ENCODE results near the gene EMILIN1. TPM values are rescaled to one million over a fixed set of nuclear protein-coding genes. Genes with fewer than 3 reads are reported as not detected.

The EMILIN1 gene
- polyA plus RNA-seq, 3 donors: 9.5 to 57.4 (median 33.6) TPM

DNA sequence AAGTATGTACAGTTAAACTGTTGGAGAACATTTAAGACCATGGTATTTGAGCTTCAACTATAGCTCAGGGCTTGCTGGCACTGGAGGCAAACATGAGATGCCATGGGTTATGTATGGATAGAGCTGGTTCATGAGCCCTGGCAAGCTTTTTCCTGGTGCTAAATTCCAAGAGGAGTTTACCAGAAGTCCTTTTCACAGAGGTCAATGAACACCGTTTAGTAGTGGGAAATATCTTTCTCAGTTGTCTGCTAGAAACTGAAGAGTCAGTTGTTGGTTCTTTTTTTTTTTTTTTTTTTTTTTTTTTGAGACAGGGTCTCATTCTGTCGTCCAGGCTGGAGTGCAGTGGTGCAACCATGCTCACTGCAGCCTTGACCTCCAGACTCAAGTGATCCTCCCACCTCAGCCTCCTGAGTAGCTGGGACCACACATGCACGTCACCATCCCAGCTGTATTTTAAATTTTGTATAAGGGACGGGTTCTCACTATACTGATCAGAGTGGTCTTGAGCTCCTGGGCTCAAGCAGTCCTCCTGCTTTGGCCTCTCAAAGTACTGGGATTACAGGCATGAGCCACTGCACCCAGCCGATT lies 9.5 kb downstream of the EMILIN1 start:
- 83 to 90% (median 89%) methylated on average over 5 of the region's 5 CpGs for WGBS, 3 donors

DNA sequence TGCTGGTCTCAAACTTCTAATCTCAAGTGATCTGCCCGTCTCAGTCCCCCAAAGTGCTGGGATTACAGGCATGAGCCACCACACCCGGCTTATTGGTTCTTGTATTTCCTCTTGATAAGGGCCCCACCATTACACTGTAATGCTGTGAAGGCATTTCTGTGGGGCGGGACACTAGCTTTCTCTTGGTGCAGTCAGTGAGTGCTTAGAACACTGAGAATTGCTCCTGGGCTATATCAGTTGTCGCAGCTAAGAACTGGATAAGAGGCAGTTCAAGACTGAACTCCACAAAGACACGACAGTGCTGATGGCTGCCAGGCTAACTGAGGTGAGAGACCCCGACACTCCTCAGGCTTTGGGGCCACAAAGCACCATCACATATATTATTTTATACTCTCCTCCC lies 10.2 kb downstream of the EMILIN1 start:
- H3K27ac ChIP-seq (ENCODE audit: low read depth, low read length): no peak overlapping the region
- WGBS, 3 donors: 90 to 94% (median 92%) methylated on average over 6 of the region's 6 CpGs

More for the DNA sequence above, 9.5 kb downstream of the EMILIN1 start:
- no peak overlapping the region for H3K27ac ChIP-seq (ENCODE audit: low read depth, low read length)

DNA sequence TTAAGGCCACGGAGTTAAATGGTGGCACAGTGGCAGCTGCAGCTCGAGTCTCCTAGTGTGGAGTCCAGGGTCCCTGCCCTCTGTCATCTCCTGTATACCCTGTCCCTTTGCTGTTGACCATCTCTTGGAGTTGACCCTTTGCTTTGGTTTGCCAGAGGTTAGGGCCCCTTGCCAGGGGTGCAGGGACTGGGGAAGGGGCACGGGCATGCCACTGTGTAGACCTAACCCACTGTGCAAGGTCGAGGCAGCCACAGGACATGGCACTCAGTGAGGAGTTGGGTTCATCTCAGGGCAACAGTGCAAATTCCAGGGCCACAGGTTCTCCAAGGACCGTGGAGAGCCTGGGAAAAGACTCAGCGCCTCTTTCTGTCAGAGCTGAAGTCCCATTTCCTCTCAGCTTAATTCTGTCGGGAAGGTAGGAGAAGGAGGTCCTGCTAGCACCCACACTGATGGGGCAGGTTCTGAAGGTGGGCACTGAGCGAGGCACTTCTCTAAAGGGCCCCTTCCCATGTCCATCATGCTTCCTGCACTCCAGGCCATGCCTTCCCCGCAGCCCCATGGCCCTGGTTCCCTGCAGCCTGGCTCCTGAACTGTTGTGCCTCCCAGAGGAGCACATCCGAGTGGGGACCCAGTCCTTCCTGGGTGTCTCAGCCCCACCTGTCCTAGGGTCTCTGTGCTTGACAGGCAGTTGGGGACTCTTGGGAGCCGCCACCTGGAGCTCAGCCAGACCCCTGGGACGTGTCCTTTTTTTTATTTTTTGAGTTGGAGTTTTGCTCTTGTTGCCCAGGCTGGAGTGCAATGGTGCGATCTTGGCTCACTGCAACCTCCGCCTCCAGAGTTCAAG lies 10.9 kb downstream of the EMILIN1 start:
- H3K27ac ChIP-seq (ENCODE audit: low read depth, low read length): no peak overlapping the region
- WGBS, 3 donors: 88 to 93% (median 93%) methylated on average over 14 of the region's 14 CpGs

DNA sequence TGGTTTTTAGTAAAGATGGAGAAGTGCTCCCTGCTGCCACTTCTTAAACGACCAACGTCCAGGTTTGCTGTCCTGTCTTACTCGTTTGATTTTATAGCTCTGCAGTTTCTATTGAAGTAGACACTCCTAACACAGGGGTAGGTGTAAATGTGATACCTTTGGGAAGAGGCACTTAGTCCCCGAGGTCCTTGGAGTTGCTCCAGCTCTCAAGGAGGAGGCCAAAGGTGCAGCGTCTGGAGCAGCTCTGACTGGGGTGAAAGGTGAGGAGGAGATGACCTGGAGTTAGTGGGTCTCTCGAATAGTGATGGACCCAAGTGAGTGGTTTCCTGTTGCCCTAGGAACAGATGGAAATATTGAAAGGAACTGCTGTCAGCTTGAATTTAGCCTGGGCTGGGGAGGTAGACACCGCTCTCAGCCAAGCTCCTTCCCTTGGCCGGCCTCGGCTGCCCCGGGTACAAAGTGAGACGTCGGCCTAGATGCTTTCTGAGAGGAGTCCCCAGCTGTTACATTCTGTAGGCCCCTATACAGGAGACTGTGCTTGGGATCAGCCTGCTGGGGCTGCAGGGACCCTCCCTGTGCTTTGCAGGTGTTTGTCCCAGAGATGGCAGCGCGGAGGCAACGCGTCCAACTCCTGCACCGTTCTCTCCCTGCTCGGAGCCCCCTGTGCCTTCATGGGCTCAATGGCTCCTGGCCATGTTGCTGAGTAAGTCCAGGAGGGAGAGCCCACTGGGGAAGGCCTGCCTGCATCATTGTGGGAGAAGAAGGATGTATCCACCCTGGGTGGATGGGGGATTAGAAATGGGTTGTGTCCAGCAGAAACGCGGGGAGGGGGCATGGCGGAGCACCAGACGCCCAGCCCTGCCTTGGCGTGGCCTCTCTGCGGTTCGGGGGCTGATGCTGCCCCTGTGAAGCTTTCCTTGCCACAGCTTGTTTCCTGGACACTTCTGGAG lies 13.6 kb downstream of the EMILIN1 start:
- no peak overlapping the region for H3K27ac ChIP-seq (ENCODE audit: low read depth, low read length)
- 75 to 82% (median 78%) methylated on average over 25 of the region's 25 CpGs for WGBS, 3 donors

DNA sequence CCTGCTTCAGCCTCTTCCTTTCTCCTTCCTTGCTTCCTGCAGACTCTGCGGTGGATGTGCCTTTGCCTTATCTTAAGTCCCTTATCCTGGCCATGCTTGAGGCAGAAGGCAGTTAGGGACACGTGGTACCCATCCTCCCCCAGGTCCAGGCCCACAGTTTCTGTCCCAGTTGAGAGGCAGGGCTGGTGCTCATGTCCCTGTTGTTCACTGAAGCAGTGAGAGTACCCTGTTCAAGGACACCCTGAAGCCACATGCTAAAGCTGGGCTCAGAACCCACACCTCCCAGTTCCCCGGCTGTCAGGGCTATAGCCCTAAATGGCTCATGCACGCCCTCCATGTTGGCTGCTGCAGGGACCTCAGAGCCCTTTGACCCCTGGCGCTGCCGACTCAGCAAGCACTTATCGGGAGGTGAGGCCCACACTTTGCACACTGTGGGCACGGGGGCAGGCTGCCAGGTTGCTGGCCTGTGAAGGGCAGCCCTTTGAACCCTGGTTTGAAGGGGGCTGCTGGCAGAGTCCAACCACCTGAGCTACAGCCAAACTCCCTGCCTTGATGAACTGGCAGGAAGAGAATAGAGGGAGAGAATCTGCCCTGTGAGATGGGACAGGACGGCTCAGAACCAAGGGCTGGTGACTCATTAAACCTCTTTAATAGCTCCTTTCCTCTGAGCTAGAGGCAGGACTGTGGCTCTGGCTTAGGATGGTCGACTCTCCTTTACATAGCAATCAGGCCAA lies 14.4 kb downstream of the EMILIN1 start:
- WGBS, 3 donors: 45 to 78% (median 74%) methylated on average over 10 of the region's 10 CpGs
- H3K27ac ChIP-seq (ENCODE audit: low read depth, low read length): no peak overlapping the region

DNA sequence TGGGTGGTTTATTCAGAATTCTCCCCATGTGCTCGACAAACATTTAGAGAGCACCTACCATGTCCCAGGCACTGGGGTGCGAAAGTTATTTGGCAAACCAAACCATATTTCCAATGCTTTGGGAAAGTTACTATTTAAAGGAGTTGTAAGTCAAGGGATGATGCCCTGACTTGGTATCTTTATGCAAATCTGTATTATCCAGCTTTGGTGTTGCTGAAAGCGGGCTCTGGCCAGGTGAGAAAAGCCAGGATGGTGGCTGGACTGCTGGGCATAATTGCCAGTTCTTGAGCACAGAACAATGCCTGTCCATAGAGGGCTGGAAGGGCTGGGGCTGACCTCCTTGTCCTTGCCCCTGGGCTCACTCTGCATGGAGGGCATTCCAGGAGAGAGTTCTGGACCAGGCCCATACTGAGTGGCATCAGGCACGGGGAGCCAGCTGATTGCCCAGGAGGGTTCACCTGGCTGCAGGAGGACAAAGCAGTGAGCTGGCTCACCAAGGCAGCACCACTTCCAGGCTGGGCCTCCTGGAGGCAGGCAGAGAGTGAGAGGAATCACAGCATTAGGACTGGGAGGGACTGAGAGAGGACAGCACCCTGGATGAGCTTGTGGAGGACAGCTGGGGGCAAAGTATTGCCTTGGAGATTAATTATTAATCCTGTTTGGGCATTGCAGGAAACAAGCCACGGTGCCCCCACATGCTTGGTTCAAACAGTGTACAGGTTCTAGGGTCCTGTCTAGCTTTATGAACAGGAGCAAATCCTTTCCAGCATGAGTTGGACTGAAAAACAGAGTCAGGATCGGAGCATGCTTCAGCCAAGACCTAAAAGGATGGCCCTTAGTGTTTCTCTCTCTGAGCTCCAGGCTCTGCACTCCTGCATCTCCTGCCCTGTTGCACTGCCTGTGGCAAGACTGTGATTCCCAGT lies 15.3 kb downstream of the EMILIN1 start:
- no peak overlapping the region for H3K27ac ChIP-seq (ENCODE audit: low read depth, low read length)
- 75 to 91% (median 91%) methylated on average over 6 of the region's 6 CpGs for WGBS, 3 donors

DNA sequence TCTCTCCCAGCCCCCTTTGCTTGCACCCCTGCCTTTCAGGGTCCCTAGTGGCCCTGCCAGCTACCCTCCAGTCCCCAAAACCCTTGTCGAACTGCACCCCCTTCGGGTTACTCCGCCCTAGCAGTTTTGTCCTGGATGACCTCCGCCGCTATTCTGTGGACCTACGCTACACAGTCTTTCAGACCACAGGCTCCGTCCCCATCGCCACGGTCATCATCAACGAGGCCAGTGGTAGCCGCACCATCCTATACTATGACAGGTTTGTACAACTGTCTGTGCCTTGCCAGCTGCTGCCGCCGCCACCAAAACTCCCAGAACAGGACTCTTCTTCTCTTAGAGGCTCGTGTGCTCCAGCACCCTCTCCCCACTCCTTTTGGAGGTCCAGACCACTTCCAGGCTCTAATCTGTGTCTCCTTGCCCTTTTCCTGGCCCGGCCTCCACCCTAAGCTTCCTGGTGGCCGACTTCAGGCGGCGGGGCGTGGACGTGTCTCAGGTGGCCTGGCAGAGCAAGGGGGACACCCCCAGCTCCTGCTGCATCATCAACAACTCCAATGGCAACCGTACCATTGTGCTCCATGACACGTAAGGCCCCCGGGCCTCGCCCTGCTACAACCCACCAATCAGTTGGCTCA lies 16.1 kb downstream of the EMILIN1 start:
- 92 to 94% (median 93%) methylated on average over 24 of the region's 24 CpGs for WGBS, 3 donors
- no peak overlapping the region for H3K27ac ChIP-seq (ENCODE audit: low read depth, low read length)

DNA sequence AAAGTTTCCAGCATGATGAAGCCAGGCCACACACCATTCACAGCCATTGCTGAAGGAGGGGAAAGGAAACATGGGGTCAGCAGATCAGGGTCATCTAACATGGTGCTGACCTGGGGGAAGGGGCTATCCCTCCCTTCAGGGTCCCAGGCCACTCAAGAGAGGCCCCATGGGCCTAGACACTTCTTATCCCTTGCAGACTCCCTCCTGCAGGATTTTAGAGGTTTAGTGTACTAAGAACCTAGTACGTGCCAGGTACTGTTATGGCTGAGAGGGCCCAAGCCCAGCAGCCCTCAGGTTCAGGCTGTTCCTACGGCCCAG lies 17.0 kb downstream of the EMILIN1 start:
- H3K27ac ChIP-seq (ENCODE audit: low read depth, low read length): no peak overlapping the region
- WGBS, 3 donors: 82 to 96% (median 94%) methylated on average over 2 of the region's 2 CpGs

DNA sequence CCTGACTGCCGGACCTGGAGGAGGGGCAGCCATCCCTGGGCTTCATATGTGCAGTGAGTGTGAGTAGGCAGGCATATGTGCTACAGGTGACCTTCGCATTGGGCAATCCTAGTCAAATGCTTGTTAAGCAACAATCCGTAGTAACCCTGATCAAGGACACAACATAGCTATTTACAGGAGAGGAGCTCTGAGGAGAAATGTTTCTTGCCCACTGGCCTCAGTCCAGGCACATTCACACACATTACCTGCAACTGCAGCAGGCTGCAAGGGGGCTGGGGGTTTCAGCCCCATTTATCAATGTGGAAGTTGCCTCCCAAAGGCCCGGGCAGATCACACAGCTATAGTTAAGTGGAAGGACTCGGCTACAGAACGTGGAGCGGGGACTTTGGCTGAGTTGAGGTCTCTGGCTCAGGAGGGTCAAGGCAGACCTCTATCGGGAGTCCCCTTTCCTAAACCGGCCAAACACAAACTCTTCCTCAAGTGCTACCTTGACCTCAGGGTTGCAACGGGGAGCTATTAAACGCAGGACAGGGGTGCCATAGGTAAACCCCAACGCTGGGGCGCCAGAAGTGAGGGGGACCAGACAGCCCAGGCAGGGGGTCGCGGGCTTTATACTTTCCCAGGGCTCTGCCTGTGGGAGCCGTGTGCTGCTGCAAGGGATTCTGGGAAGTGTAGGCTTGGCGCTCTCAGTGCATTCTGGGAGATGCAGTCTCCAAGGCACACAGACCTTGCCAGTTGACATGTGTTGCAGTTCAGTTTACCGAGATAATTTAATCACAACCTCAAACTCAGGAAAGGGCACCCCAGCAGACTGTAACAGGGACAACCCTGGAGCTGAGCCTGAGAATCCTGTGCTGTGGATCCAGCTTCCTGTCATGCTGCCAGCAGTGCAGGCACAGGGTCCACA lies 17.6 kb downstream of the EMILIN1 start:
- H3K27ac ChIP-seq (ENCODE audit: low read depth, low read length): no peak overlapping the region
- WGBS, 3 donors: 20 to 23% (median 23%) methylated on average over 18 of the region's 18 CpGs

DNA sequence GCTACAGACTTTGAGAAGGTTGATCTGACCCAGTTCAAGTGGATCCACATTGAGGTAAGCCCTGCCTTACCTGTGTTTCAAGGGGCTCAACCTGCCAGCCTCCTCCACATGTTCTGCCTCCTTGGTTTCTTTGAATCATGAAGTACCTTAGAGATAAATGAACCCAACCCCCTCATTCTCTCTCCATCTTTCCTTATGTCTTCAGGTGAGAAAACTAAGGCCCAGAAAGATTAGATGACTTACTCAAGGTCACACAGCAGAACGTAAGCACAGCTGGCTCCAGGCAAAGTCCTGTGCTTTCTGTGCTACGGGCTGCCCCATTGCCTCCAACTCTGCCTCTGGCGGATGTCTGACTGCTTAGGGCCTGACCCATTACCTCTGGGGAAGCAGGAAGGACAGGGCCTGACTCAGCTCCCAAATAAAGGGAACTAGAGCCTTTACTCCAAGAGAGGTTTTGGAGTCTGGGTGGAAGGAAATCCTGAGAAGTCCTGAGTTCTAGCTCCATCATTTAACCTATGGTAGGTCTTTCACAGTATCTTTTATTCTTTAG lies 18.4 kb downstream of the EMILIN1 start:
- no peak overlapping the region for H3K27ac ChIP-seq (ENCODE audit: low read depth, low read length)
- whole genome bisulfite sequencing, 3 donors: 45 to 69% (median 61%) methylated on average over 3 of the region's 3 CpGs

DNA sequence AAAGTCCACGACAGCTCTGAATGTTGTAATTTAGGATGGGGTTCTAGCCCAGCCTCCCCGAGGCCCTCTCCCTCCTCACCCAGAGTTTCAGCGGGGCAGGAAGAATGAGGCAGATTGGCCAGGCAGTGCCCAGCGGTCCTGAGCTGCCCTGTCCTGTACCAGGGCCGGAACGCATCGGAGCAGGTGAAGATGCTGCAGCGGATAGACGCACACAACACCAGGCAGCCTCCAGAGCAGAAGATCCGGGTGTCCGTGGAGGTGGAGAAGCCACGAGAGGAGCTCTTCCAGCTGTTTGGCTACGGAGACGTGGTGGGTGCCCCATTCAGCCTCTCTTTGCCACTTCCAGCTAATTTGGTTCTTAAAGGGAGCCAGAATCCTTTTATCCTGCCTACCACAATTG lies 18.9 kb downstream of the EMILIN1 start:
- 90 to 94% (median 91%) methylated on average over 14 of the region's 14 CpGs for whole genome bisulfite sequencing, 3 donors
- no peak overlapping the region for H3K27ac ChIP-seq (ENCODE audit: low read depth, low read length)

DNA sequence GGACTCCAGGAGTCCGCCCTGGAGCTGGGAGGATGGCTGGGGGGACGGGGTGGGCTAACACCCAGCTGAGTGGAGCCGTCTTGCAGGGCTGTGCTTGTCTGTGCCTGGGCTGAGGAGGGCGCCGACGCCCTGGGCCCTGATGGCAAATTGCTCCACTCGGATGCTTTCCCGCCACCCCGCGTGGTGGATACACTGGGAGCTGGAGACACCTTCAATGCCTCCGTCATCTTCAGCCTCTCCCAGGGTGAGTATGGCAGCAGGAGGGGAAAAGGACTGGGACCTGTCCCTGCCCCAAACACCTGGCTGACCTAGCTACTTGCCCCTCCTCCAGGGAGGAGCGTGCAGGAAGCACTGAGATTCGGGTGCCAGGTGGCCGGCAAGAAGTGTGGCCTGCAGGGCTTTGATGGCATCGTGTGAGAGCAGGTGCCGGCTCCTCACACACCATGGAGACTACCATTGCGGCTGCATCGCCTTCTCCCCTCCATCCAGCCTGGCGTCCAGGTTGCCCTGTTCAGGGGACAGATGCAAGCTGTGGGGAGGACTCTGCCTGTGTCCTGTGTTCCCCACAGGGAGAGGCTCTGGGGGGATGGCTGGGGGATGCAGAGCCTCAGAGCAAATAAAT lies 21.0 kb downstream of the EMILIN1 start:
- H3K27ac ChIP-seq (ENCODE audit: low read depth, low read length): no peak overlapping the region
- 90 to 95% (median 95%) methylated on average over 19 of the region's 19 CpGs for WGBS, 3 donors

DNA sequence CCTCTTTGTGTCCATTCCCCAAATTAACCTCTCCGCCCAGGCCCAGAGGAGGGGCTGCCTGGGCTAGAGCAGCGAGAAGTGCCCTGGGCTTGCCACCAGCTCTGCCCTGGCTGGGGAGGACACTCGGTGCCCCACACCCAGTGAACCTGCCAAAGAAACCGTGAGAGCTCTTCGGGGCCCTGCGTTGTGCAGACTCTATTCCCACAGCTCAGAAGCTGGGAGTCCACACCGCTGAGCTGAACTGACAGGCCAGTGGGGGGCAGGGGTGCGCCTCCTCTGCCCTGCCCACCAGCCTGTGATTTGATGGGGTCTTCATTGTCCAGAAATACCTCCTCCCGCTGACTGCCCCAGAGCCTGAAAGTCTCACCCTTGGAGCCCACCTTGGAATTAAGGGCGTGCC lies 21.6 kb downstream of the EMILIN1 start:
- H3K27ac ChIP-seq (ENCODE audit: low read depth, low read length): no peak overlapping the region
- 81 to 85% (median 84%) methylated on average over 10 of the region's 10 CpGs for WGBS, 3 donors

DNA sequence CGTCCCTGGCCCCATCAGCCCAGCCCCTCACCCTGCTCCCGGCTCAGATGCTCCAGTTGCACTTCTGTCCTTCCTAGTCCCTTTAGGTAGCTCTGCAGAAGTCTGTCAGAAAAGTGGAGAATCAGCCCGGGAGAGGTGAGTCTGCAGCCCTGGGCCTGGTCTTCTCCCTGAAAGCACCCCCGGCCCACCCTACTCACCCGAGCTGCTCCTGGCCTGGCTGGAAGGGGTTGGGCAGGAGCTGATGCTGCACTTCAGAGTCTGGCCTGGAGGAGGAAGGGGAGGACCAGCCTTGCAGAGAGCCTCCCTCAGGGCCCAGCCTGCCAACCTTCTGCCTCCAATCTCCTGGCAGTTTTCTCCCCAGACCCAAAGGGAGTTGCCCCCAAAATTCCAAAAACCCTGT lies 23.9 kb downstream of the EMILIN1 start:
- WGBS, 3 donors: 68 to 77% (median 69%) methylated on average over 5 of the region's 5 CpGs
- no peak overlapping the region for H3K27ac ChIP-seq (ENCODE audit: low read depth, low read length)

DNA sequence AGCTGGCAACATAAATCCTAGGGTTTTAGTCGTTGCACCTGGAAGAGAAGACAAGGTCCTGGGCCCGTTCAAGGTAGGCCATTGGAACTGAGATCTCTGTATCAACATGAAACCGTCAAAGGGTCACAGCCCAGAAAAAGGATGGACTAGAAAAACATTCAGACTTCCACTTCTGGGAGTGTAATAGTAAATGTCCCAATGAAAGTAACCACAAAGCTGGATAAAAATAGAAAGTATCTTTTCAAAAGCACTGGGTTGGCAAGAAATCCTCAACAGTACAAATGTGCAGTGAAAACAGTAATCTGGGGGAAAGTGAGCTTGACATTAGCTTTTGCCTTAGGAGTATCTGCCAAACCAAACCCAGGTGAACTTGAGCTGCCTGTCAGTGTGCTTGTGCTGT lies 27.6 kb downstream of the EMILIN1 start:
- 60 to 72% (median 71%) methylated on average over 3 of the region's 3 CpGs for WGBS, 3 donors
- no peak overlapping the region for H3K27ac ChIP-seq (ENCODE audit: low read depth, low read length)
